AG04450 (cell line): ENCODE measurements around the gene CIAO1. TPM values are rescaled to one million over a fixed set of nuclear protein-coding genes. Genes with fewer than 3 reads are reported as not detected.

Experiments
- CTCF ChIA-PET: fragments of 300-600, 350-600 bp; formaldehyde crosslinking; extraction: SDS; loops from one replicate; lab custom pipeline; 2022; ENCODE audit warnings: antibody characterized with exemption, inconsistent platforms; lab: Charles Lee
- POLR2A ChIA-PET: fragments of 350-600 bp; formaldehyde crosslinking; extraction: SDS; loops from one replicate; lab custom pipeline; 2021; ENCODE audit warnings: antibody characterized with exemption, inconsistent platforms; lab: Yijun Ruan, JAX
- DNase-seq: peaks from one replicate; pipeline ENCODE4 v3.0.0-alpha.2; 2011; ENCODE audit warnings: low read depth, low spot score
- H3K27ac ChIP-seq: one replicate; pipeline ENCODE4 v1.5.1; 2012; ENCODE audit warnings: low read depth, low read length, control low read depth
- H3K27me3 ChIP-seq: one replicate; pipeline ENCODE4 v1.6.0; 2012; ENCODE audit warnings: low read length; ENCODE audit not compliant: control insufficient read depth, insufficient read depth
- H3K4me3 ChIP-seq: 2 replicates; pipeline ENCODE4 v1.5.1; 2011; ENCODE audit warnings: mild to moderate bottlenecking, low read depth, low read length, control low read depth
- H3K9me3 ChIP-seq: 2 replicates; pipeline ENCODE4 v1.5.1; 2012; ENCODE audit warnings: low read length; ENCODE audit not compliant: control insufficient read depth, insufficient read depth
- polyA plus RNA-seq: library from polyadenylated mRNA; depleted of rRNA; stranded (reverse); fragments of >200 nt; gene quantifications from 2 replicates; pipeline ENCODE4 v1.2.3, GENCODE V29; 2011; rRNA removed
- TF ChIP-seq, protein P1 (sequence below): IDR thresholded peaks from 2 replicates; pipeline ENCODE4 v1.5.1; 2011; ENCODE audit warnings: low read depth, low read length, control low read depth, inconsistent platforms

The CIAO1 gene
- polyA plus RNA-seq, 1 experiment = 65.2 TPM

DNA sequence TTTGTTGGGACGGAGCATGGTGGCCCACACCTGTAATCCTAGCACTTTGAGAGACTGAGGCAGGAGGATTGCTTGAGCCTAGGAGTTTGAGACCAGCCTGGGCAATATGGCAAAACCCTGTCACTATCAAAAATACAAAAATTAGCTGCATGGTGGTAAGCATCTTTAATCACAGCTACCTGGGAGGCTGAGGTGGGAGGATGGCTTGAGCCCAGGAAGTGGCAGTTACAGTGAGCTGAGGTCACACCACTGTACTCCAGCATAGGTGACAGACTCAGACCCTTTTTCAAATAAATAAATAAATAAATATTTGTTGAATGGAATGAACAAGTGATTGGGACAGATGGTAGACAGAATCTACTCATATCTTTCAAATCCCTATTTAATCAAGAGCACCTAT, 53.4 kb downstream of the CIAO1 start:
- POLR2A ChIA-PET = no interaction called here
- TF ChIP-seq, protein P1, sequence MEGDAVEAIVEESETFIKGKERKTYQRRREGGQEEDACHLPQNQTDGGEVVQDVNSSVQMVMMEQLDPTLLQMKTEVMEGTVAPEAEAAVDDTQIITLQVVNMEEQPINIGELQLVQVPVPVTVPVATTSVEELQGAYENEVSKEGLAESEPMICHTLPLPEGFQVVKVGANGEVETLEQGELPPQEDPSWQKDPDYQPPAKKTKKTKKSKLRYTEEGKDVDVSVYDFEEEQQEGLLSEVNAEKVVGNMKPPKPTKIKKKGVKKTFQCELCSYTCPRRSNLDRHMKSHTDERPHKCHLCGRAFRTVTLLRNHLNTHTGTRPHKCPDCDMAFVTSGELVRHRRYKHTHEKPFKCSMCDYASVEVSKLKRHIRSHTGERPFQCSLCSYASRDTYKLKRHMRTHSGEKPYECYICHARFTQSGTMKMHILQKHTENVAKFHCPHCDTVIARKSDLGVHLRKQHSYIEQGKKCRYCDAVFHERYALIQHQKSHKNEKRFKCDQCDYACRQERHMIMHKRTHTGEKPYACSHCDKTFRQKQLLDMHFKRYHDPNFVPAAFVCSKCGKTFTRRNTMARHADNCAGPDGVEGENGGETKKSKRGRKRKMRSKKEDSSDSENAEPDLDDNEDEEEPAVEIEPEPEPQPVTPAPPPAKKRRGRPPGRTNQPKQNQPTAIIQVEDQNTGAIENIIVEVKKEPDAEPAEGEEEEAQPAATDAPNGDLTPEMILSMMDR = no peak
- Histone ChIP-seq H3K4me3 (no peak overlapping the region), H3K9me3 (no peaks in the 10 kb centered on the region; the same call in 1 of the 2 replicates), H3K27ac (no peak overlapping the region), H3K27me3 (peaks cover 6% of the 10 kb centered on the region)
- CTCF ChIA-PET = no interaction called here
- DNase-seq = no peak

DNA sequence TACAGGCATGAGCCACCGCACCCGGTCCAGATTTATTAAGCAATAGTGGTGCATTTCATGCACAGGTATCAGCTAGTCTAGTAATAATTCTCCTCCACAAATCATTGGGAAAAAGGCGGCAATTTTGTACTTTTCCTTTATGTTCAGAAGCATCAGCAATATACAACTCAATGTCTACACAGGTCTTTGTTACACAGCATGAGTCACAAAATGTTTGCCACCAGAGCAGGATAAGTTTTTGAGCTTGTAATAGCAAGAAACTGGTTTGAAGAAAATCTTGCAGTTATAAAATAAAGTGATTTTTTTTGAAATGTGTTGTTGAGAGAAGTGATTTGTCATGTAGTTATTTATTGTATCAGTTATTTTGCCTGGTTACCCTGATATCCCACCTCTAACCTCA, 54.3 kb downstream of the CIAO1 start:
- ChIA-PET CTCF (interaction anchor here (0.6 kb wide), 1 partner anchor 21 kb away, joined by 4 read pairs; no protein-coding TSS in a partner anchor), POLR2A (interaction anchor here (0.6 to 2.1 kb wide), 3 partner anchors 10 to 20 kb away, joined by 6 to 9 read pairs (median 8); partner anchors contain the start of gene NCAPH)
- Histone ChIP-seq H3K27ac (no peak overlapping the region), H3K4me3 (no peak overlapping the region), H3K27me3 (peaks cover 7% of the 10 kb centered on the region), H3K9me3 (no peaks in the 10 kb centered on the region; the same call in 1 of the 2 replicates)
- TF ChIP-seq, protein P1 = no peak
- no peak for DNase-seq

DNA sequence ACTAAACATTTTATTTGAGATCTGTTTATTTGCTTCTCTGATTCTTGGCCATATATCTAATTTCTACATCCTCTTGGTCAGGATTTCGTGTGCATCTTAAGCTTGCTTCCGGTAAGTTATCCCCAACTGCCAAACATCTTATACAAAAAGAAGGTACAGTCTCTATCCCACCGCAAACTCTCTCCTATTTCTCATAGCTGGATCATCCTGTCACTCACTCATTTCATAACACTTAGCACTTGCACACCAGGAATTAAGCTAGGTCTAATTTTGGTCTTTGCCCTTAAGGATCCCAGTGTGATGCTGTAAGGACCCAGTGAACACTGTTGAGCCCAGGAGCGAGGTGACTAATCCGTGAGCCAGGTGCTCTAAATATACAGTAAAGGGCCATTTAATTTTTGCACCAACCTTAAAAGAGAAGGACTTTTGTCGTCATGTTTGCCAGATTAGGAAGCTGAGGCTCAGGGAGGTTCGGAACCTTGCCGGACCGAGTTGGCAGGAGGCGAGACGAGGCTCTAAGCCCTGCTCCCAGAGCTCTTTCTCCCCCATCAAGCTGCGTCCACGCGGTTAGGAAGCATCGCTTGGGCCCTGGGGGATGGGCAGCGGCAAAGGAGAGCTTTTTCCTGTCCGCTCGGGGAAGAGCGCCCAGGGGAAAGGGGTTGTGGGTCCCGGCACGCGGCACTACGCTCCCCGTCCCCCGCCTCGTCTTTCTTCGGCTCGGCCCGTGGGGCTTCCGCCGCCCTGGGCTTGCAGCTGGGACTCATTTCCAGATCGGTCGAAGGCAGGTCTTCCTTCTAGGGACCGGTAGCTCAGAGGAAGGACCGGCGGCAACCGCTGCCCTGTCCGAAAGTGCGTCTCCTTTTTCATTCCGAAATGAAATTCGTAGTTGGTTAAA, 55.0 kb downstream of the CIAO1 start:
- TF ChIP-seq, protein P1 = no peak
- H3K27ac ChIP-seq = peak overlapping the region; percentile 11
- H3K4me3 ChIP-seq = peak overlapping the region; percentile 69
- CTCF ChIA-PET = interaction anchor here (0.6 to 1.0 kb wide), 4 partner anchors 20 to 560 kb away, joined by 3 to 4 read pairs (median 4); no protein-coding TSS in a partner anchor
- no peaks in the 10 kb centered on the region; the same call in 1 of the 2 replicates for H3K9me3 ChIP-seq
- peaks cover 7% of the 10 kb centered on the region for H3K27me3 ChIP-seq
- no peak for DNase-seq
- POLR2A ChIA-PET = interaction anchor here (0.6 to 2.1 kb wide), 5 partner anchors 8 to 108 kb away, joined by 3 to 9 read pairs (median 6); partner anchors contain the start of gene NCAPH

Other genes with a start within 250 kb of the CIAO1 start
- 0.10 TPM in 1 of 2 replicates, not detected in the other for gene GPAT2, start 231.3 kb upstream of the CIAO1 start, polyA plus RNA-seq
- not detected in 2 replicates for gene ADRA2B, start 149.7 kb upstream of the CIAO1 start, polyA plus RNA-seq
- gene ASTL, start 127.7 kb upstream of the CIAO1 start, polyA plus RNA-seq = not detected in 2 replicates
- 0.94 and 1.0 TPM in 2 replicates for gene DUSP2, start 120.8 kb upstream of the CIAO1 start, polyA plus RNA-seq
- 84.2 and 106 TPM in 2 replicates for gene STARD7, start 57.4 kb upstream of the CIAO1 start, polyA plus RNA-seq
- gene TMEM127, start 228 bp upstream of the CIAO1 start, polyA plus RNA-seq = 45.3 and 48.7 TPM in 2 replicates
- gene SNRNP200, start 39.3 kb downstream of the CIAO1 start, polyA plus RNA-seq = 99.0 and 136 TPM in 2 replicates
- 3.4 and 3.7 TPM in 2 replicates for gene ITPRIPL1, start 59.1 kb downstream of the CIAO1 start, polyA plus RNA-seq
- gene NCAPH, start 69.5 kb downstream of the CIAO1 start, polyA plus RNA-seq = 5.8 and 7.2 TPM in 2 replicates
- not detected in 2 replicates for gene NEURL3, start 239.1 kb downstream of the CIAO1 start, polyA plus RNA-seq